Tibial artery (tissue), 4 donors: ENCODE measurements around the gene PDE3B.

Experiments
- DNase-seq, 2 donors: peaks; one replicate each; pipeline ENCODE4 v3.0.0-alpha.2; 2019
- H3K27ac ChIP-seq, 2 donors: fragments of 200-600 bp; sonication (generic) in 1 of 2; 1 replicate in 1 of 2; 2 replicates in 1 of 2; pipeline ENCODE4 v1.5.1; 2018 to 2019; ENCODE audit warnings: mild to moderate bottlenecking in 1 of 2
- H3K27me3 ChIP-seq, 2 donors: fragments of 200-600 bp; sonication (generic) in 1 of 2; one replicate each; pipeline versions ENCODE4 v1.5.1 to v1.6.0; 2016 to 2019
- H3K36me3 ChIP-seq, 3 donors: fragments of 200-600 bp; sonication (generic) in 2 of 3; one replicate each; pipeline ENCODE4 v1.5.1; 2016 to 2019; ENCODE audit warnings: mild to moderate bottlenecking in 2 of 3
- H3K4me1 ChIP-seq, 4 donors: fragments of 200-600 bp; sonication (generic) in 2 of 4; 1 replicate in 3 of 4; 2 replicates in 1 of 4; pipeline ENCODE4 v1.5.1; 2016 to 2019
- H3K4me3 ChIP-seq, 2 donors: fragments of 200-600 bp; sonication (generic) in 1 of 2; 1 replicate in 1 of 2; 2 replicates in 1 of 2; pipeline ENCODE4 v1.5.1; 2018 to 2019; ENCODE audit warnings: mild to moderate bottlenecking in 2 of 2
- H3K9me3 ChIP-seq, 3 donors: fragments of 200-600 bp; sonication (generic) in 1 of 3; one replicate each; pipeline ENCODE4 v1.5.1; 2016 to 2019
- CTCF ChIP-seq, 2 experiments: fragments of 200-600 bp in 1 of 2; fragments of 450-650 bp in 1 of 2; IDR thresholded peaks; one replicate each; pipeline ENCODE4 v1.5.1; 2017 to 2019; ENCODE audit warnings: antibody characterized with exemption in 2 of 2, mild to moderate bottlenecking in 1 of 2, moderate library complexity in 1 of 2
- intact Hi-C: fragments of 100-400 bp; cut with DNase I; formaldehyde crosslinking; loops from one replicate; pipeline ENCODE4 v1.15.0; 2023; ENCODE audit warnings: low total_unique reads

PDE3B gene

GRCh38 chr11:14842002-14842401 is 198.4 kb downstream of the PDE3B start:
- no peak for DNase-seq
- intact Hi-C loops = no loop called here
- Histone ChIP-seq H3K9me3 (no peaks in the 10 kb centered on the region), H3K36me3 (no peaks in the 10 kb centered on the region), H3K27me3 (no peaks in the 10 kb centered on the region), H3K4me1 (no peaks in the 10 kb centered on the region), H3K27ac (no peak overlapping the region), H3K4me3 (no peak overlapping the region)
- TF ChIP-seq CTCF (IDR thresholded peaks at IDR 0.05) = no peak

- intact Hi-C loops = no loop called here
- no peaks in the 10 kb centered on the region for H3K9me3 ChIP-seq
- no peaks in the 10 kb centered on the region for H3K27me3 ChIP-seq
- no peak overlapping the region for H3K4me3 ChIP-seq
- H3K27ac ChIP-seq = no peak overlapping the region
- no peaks in the 10 kb centered on the region for H3K4me1 ChIP-seq
- H3K36me3 ChIP-seq = no peaks in the 10 kb centered on the region
- DNase-seq = no peak
- TF ChIP-seq CTCF (IDR thresholded peaks at IDR 0.05) = no peak
These were observed 209.1 kb downstream of the PDE3B start for GRCh38 chr11:14852571-14853177.

GRCh38 chr11:14854057-14854456 is 210.5 kb downstream of the PDE3B start:
- H3K36me3 ChIP-seq = no peaks in the 10 kb centered on the region
- intact Hi-C loops = no loop called here
- no peak for TF ChIP-seq CTCF (IDR thresholded peaks at IDR 0.05)
- no peaks in the 10 kb centered on the region for H3K9me3 ChIP-seq
- no peaks in the 10 kb centered on the region for H3K27me3 ChIP-seq
- no peak overlapping the region for H3K4me3 ChIP-seq
- H3K27ac ChIP-seq = no peak overlapping the region
- DNase-seq = no peak
- H3K4me1 ChIP-seq = no peaks in the 10 kb centered on the region

GRCh38 chr11:14855890-14856289 is 212.3 kb downstream of the PDE3B start:
- intact Hi-C loops = no loop called here
- no peaks in the 10 kb centered on the region for H3K9me3 ChIP-seq

GRCh38 chr11:14857621-14858020 is 214.0 kb downstream of the PDE3B start:
- intact Hi-C loops = no loop called here
- no peak for DNase-seq
- no peak for TF ChIP-seq CTCF (IDR thresholded peaks at IDR 0.05)

More at GRCh38 chr11:14855890-14856289, 212.3 kb downstream of the PDE3B start:
- Histone ChIP-seq H3K27ac (no peak overlapping the region), H3K4me3 (no peak overlapping the region), H3K4me1 (no peaks in the 10 kb centered on the region), H3K36me3 (no peaks in the 10 kb centered on the region), H3K27me3 (no peaks in the 10 kb centered on the region)
- no peak for DNase-seq
- no peak for TF ChIP-seq CTCF (IDR thresholded peaks at IDR 0.05)

GRCh38 chr11:14858404-14858803 is 214.8 kb downstream of the PDE3B start:
- no peaks in the 10 kb centered on the region for H3K27me3 ChIP-seq
- H3K9me3 ChIP-seq = peaks cover 0 to 2% (median 0%) of the 10 kb centered on the region in 3 donors
- no peak for TF ChIP-seq CTCF (IDR thresholded peaks at IDR 0.05)
- H3K4me3 ChIP-seq = no peak overlapping the region
- no peak overlapping the region for H3K27ac ChIP-seq
- H3K4me1 ChIP-seq = no peaks in the 10 kb centered on the region
- DNase-seq = no peak
- intact Hi-C loops = no loop called here
- no peaks in the 10 kb centered on the region for H3K36me3 ChIP-seq

More at GRCh38 chr11:14857621-14858020, 214.0 kb downstream of the PDE3B start:
- H3K36me3 ChIP-seq = no peaks in the 10 kb centered on the region
- no peaks in the 10 kb centered on the region for H3K4me1 ChIP-seq
- no peaks in the 10 kb centered on the region for H3K9me3 ChIP-seq
- no peaks in the 10 kb centered on the region for H3K27me3 ChIP-seq
- no peak overlapping the region for H3K27ac ChIP-seq
- no peak overlapping the region for H3K4me3 ChIP-seq
